Gastroesophageal sphincter (tissue), 3 donors: ENCODE results near the gene DYNLT2B.

Experiments
- CTCF ChIP-seq, 4 experiments: fragments of 200-600 bp in 2 of 4; fragments of 450-650 bp in 2 of 4; sonication (generic) in 1 of 4; IDR thresholded peaks; one replicate each; pipeline ENCODE4 v1.5.1; 2017 to 2019; ENCODE audit warnings: antibody characterized with exemption in 4 of 4, mild to moderate bottlenecking in 2 of 4, moderate library complexity in 2 of 4
- EP300 ChIP-seq: sonication (generic); formaldehyde crosslinking; IDR thresholded peaks from one replicate; pipeline ENCODE4 v1.6.1; 2017; ENCODE audit warnings: antibody characterized with exemption, mild to moderate bottlenecking

GRCh38 chr3:196275126-196275525 lies 42.9 kb downstream of the DYNLT2B start:
- no peak for TF ChIP-seq CTCF (IDR thresholded peaks at IDR 0.05)
- TF ChIP-seq EP300: no peak
